K562 (cell line): ENCODE data around the gene LTBP1.

ENCODE experiments used
- GABPB2 ChIP-seq: fragments of 250-450 bp; sonication (Bioruptor Pico); conservative IDR thresholded peaks from 2 replicates; pipeline ENCODE4 v1.5.1; 2021; ENCODE audit warnings: mild to moderate bottlenecking
- POLR2A ChIP-seq: fragments of 450-650 bp; conservative IDR thresholded peaks from 2 replicates; pipeline ENCODE4 v1.6.1; 2016
- SNRNP70 ChIP-seq: fragments of 200-400 bp; formaldehyde crosslinking; optimal IDR thresholded peaks from 2 replicates; pipeline ENCODE3; 2017; ENCODE audit warnings: low read depth, low read length

DNA sequence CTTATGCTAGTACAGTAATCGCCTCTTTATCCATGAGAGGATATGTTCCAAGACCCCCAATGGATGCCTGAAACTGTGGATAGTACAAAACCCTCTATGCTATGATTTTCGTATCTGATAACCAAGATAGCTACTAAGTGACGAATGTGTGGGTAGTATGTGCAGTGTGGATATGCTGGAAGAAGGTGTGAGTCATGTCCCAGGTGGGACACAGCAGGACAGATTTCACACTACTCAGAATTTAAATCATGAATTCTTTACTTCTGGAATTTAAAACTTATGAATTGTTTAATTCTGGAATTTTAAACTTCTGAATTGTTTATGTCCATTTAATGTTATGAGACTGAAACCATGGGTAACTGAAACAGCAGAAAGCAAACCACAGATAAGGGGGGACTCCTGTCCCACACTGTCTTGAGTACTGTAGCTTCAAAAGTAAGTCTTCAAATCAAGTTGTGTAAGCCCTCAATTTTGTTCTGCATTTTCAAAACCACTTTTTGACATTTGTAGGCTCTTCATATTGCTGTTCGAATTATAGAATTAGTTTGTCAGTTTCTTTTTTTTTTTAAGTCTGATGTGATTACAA lies 116.0 kb downstream of the LTBP1 start:
- TF ChIP-seq GABPB2 (no peak), SNRNP70 (no peak), POLR2A (no peak)
